NCI-H1417 treated with DMSO at 0.1 percent for 48 hours (cell line): Measurements from ENCODE around the gene SNED1.

ENCODE experiments used
- DNase-seq: peaks from one replicate; lab custom pipeline; 2025; lab: John Stamatoyannopoulos, UW

The SNED1 gene

DNA sequence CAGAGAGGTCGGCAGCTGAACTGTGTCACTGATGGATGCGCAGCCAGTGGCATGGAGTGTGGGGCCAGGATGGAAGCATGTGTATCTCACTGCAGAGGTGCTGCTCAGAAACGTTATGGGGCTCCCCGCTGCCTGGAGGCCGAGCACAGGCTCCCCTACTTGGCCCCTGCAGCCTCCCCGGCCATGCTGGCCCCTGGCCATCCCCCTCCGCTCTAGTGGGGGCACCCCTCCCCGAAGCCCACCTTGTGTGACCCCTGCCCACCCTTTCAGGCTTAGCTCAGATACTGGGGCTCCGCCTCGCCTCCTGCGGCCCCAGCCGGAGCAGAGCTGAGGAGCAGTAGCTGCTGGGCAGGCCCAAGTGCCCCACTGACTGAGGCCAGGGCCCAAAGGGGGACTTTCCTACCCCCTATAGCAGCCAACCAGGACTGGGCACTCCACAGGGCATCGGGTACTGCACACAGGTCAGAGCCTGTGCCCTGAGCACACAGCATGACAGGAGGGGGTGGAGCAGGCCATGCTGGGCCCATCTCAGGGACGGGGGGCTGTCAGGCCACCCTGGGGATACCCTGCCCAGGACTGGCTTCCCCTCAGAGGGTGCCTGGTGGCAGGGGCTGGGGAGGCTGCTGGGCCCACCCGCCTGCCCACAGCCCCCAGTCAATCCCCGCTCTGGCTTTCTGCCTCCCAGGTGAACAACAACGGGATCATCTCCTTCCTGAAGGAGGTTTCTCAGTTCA is 31.3 kb downstream of the SNED1 start:
- DNase-seq: no peak

DNA sequence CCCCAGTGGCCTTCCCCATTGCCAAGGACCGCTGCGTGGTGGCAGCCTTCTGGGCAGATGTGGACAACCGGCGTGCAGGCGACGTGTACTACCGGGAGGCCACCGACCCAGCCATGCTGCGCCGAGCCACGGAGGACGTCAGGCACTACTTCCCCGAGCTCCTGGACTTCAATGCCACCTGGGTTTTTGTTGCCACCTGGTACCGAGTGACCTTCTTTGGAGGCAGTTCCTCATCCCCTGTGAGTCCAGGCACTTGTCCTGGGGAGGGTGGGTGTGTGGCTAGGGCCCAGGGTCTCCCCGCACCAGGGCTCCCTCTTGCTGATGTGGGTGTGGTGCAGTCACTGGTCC is 31.9 kb downstream of the SNED1 start:
- DNase-seq: no peak

DNA sequence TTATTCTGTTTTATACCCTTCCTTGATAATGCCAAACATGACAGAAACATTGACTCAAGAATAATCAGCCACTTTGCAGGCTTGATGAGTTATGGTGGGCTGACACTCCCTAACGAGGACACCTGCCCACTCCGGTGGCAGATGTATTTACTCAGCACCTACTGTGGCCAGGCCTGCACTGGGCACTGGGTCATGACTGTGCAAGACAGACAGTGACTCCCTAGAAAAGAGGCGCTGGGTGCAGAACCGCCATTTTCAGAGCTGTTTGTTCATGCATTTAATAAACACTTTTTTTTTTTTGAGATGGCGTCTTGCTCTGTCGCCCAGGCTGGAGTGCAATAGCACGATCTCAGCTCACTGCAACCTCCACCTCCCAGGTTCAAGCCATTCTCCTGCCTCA is 32.5 kb downstream of the SNED1 start:
- DNase-seq: no peak

DNA sequence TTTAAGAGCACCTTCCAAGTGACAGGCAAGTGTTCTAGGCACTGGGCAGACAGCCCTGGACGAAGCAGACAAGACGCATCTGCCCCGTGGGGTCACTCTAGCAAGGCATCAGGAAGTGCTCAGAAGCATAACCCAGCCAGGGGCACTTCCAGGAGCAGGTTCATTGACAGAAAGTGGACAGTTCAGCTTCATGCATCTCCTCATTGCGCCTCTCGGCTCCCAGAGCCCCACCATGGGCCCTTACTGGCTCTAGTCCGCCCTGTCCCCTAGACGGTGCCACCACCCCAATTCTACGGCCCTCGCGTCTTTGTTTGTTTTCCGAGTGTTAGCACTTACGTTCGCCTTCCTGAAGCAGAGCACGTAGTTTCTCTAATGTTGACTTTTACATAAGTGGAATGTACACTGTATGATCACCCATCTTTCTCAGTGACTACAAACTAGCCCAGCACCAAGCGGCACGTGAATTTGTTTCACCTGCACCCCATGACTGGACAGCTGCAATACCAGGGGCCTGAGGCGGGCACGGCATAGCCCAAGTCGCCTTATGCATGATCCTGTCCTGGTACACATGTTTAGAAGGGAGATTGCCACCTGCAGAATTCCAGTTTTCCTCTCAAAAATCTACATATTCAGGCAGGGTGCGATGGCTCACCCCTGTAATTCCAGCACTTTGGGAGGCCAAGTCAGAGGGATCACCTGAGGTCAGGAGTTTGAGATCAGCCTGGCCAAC is 33.2 kb downstream of the SNED1 start:
- no peak for DNase-seq

DNA sequence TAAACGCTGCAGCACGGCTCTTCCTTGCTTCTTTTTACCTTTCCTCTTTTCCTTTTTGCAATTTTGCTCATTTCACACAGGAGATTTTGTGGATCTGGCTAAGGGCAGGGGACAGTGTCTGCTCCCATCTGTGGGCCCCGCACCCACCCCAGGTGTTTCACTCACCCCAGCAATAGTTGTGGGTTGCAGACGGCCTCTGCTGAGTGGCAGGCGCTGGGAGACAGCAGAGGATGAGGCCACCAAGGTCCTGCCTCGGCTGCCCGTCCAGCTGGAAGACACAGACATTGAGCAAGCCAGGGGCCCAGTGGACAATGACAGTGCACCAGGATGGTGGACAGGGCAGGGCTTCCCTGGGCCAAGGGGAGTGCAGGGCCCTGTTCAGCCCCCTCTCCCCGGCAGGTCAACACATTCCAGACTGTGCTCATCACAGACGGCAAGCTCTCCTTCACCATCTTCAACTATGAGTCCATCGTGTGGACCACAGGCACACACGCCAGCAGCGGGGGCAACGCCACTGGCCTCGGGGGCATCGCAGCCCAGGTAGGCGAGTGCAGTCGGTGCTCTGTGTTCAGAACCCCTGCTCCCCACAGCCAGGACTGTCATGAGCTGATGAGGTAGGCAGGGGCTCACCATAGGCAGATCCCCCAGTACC is 35.0 kb downstream of the SNED1 start:
- DNase-seq: no peak

DNA sequence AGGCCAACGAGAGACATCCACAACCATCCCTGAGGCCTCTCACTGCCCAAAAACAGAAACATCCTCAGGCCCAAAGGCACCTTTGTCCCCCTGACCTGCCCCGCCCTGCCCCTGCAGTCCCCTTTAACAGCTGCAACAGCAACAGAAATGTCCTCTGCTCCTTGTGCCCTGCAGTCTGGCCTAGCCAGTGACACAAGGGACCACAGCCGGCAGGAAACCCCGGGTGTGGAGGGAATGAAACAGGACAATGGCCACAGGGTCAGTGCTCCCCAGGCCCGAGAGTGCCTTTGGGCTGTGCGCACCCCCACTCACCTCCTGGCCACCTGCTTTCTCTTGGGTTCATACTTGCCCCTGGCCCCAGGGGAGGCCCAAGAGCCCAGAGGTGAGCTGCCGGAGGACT is 35.6 kb downstream of the SNED1 start:
- DNase-seq: no peak

DNA sequence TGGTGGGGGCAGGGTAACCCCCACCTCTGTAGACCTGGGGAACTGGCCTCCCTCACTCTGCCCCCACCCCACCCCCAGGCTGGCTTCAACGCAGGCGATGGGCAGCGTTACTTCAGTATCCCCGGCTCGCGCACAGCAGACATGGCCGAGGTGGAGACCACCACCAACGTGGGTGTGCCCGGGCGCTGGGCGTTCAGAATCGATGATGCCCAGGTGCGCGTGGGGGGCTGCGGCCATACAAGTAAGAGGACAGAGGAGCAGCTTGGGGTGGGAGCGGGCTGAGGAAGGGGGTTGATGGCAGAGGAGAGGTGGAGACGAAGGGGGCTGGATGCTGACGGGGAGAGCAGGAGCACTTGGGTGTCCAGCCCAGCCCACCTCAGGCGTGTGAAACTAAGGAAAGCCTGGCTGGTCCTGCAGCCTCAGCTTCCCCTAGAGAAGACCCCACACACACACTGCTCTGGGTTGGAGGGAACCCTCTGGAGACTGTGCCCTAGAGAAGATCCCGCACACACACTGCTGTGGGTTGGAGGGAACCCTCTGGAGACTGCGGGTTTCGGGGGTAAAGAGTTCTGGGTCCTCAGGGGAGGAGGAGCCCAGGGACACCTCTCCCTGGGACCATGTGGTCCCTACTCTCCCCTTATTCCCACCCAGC is 36.2 kb downstream of the SNED1 start:
- DNase-seq: no peak

DNA sequence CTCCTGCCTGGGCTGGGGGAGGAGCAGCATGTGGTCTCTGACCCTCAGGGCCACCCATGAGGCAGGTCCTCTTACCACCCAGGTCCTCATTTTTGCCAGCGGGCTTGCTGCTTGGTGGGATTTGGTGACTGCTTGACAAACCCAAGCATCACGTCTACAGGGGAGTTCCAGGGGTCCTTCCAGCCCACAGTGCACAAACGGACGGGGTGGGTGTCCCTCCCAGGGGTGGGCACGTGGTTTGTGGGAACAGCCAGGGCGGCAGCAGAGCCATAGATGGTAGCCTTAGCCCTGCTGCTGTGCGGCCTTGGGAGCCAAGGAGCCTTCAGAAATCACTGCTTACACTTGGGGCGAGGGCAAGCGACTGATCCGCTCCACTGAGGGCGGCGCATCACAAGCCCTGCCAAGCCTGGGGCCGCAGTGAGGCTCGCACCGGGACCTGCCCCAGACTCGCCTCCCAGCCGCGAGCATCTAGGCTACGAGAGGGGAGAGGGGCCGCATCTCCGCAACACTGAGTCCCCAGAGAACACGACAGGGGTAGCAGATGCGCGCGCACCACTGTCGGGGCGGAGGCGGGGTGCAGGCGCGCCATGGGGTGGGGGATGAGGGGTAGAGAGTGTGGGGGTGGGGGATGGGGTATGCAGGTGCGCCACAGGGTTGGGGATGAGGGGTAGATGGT is 36.9 kb downstream of the SNED1 start:
- no peak for DNase-seq

DNA sequence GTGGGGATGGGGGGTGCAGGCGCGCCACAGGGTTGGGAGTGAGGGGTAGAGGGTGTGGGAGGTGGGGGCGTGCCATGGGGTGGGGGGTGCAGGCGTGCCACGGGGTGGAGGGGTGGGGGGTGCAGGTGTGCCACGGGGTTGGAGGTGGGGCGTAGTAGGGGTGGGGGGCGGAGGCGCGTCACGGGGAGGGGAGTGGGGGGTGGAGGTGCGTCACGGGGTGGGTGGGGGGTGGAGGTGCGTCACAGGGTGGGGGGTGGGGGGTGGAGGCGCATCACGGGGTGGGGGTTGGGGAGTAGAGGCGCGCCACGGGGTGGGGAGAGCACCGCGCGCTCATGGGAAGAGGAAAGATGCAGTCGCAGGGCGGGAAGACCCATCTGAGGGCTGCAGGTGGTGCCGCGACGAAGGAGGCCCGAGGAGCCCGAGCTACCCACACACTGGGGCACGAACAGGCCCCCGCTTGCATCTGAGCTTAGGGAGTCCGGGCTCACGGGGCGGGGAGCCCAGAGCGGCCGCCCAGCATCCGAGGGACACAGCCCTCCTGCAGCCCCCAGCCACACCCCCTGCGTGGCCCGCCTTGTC is 37.5 kb downstream of the SNED1 start:
- DNase-seq: no peak

DNA sequence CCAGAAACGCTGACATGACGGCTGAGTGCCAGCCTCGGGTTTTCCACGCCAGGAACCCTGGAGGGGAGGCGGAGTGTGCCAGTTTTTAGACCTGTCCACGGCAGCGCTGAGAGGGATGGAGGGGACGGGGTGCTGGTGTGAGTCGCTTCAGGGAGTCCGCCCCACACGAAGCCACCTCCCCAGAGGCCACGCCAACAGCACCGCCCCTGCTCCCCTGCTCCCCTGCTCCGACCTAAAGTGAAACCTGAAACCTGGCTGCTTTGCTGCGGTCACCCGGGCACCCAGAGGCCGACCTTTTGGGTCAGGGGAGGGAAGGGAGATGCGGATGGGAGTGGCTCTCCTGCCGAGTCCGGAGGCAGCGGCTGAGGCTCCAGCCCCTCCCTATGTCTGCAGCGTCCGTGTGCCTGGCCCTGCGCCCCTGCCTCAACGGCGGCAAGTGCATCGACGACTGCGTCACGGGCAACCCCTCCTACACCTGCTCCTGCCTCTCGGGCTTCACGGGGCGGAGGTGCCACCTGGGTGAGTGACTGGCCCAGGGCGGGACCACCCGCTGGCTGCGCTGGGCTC is 38.1 kb downstream of the SNED1 start:
- no peak for DNase-seq

DNA sequence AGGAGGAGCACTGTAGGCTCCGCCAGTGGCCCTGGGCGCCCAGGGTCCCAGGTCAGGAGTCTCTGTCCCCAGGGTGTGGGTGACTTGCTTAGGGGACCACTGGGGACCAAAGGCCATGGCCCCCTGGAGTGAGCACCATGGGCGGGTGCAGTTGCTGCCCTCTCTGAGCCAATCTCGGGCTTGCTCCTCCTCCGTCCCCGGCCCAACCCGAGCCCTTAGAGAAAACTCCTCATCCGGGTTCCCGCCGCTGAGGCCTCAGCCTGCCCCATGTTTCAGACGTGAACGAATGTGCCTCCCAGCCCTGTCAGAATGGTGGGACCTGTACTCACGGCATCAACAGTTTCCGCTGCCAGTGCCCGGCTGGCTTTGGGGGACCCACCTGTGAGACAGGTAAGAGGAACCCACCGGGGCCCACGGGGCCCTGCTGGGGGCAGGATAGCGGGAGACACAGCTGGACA is 38.6 kb downstream of the SNED1 start:
- DNase-seq: no peak

DNA sequence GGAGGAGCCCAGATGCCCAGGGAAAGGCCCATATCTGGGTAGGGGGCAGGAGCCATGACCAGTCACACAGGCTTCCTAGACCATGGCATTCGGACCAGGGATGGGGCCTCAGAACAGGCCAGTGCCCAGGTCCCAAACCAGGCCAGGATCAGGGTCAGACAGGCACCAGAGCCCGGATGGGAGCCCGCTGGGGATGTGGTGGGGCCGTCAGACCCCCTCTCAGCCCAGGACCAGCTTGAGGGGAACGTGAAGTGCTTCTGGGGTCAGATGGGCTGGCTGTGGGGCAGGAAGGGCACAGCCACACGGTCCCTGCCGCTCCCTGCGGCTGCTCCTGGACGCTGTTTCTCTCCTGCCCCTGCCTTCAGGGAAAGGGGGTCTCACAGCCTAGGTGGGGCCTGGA is 39.1 kb downstream of the SNED1 start:
- DNase-seq: no peak

DNA sequence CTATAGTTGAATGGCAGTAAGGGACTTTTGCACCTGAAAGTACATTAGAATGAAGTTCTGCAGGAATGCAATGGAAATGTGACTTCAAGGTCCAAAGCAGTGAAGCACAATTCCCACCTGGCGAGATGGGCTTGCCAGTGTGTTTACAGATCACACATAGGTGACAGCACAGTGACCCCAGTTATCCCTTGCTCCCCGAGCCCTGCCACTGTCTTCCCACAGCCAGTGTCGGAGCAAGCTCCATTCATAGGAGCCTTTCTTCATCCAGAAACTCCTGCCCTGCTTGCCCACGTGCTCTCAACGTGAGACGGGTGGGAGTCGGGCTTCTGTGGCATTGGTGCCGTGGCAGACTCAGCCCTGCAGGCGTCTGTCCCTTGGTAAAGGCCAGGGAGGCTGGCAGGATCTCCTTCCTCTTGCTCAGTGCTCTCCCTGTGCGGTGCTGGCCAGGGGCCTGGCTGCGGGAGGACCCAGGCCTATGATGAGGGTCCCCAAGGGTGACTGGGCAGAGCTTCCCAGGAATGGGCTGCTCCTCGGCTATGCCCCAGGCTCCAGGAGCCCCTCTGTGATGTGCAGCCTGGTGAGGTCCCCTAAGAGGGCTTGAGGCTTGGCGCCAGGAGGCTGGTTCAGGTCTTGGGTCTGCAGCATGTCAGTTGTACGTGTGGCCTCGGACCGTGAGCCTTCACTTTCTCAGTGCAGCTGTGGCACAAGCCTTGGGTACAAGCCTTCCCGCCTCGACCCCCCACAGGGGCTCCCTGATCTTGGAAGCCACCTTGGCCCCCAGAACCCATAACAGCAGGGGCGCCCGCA is 40.2 kb downstream of the SNED1 start:
- no peak for DNase-seq

DNA sequence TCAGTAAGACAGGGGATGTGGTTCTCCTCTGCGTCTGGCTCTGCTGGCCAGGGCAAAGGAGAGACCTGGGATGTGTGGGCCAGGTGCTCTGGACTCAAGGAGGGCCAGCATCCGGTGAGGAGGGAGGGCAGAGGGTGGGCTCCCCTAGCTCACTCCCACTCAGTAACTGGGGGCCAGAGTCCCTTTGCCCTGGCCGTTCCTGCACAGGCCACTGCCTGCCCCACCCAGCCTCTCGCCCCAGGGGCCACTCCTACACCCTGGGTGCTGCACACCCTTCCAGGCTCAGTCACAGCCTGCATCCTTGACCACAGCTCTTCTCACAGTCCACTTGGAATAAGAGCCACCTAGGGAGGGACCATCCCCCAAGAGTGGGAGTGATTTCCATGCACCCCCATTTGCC is 41.0 kb downstream of the SNED1 start:
- no peak for DNase-seq

DNA sequence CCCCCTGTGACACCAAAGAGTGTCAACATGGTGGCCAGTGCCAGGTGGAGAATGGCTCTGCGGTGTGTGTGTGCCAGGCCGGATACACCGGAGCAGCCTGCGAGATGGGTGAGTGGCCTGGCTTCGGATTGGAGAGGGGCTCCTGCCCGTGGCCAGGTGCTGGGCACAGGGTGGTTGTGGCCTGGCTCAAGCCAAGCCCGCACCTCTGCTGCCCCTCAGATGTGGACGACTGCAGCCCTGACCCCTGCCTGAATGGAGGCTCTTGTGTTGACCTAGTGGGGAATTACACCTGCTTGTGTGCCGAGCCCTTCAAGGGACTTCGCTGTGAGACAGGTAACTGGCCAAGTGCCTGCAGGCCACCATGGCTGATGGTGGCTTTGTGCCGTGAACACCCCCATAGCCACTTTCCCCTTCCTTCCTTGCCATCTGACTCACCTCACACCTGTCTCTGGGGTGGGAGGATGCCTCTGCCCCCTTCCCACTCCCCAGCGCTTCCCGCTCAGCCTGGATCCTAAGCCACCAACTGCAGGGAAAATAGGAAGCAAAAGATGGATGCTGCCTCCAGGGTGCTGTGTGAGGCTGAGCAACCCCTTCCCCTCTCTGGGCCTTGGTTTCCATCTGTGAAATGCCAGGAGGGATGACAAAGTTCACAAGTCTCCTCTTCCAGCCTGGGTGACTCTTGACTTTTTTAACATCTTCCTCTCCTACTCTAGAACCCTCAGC is 41.8 kb downstream of the SNED1 start:
- DNase-seq: no peak

DNA sequence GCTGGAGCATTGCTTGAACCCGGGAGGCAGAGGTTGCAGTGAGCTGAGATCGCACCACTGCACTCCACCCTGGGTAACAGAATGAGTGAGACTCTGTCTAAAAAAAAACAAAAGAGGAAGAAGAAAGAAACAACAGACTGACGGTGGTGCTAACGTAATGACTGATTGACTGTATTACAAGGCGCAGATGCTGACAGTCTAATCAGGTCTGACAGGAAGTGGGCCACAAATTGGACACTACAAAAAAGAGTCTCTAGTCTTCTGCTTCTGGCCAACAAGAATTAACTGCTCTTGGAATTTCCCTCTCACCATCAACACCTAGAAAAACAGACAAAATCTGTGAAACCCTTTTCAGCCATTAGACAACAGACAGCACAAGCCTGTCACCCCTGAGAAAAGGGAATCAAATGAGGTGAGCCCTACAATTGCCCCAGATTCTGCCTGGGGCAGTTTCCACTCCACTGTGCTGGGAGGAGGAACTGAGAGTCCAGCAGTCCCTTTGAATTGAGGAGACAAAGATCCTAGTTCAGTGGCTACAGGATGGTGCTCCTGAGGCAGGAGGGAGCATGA is 43.3 kb downstream of the SNED1 start:
- DNase-seq: no peak

DNA sequence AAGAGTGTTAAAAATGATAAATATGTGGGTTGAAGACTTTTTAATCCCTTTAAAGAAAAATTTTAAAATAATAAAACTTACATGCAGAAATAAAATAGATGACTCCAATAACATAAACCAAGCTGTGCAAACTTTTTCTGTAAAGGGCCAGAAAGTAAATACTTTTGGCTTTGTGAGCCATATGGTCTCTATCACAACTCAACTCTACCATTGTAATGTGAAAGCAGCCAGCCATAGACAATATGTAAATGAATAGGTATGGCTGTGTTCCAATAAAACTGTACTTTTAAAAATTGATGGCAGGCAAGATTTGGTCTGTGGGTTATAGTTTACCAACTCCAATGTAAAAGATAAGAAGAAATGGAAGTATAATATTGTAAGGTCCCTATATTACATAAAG is 45.2 kb downstream of the SNED1 start:
- no peak for DNase-seq

DNA sequence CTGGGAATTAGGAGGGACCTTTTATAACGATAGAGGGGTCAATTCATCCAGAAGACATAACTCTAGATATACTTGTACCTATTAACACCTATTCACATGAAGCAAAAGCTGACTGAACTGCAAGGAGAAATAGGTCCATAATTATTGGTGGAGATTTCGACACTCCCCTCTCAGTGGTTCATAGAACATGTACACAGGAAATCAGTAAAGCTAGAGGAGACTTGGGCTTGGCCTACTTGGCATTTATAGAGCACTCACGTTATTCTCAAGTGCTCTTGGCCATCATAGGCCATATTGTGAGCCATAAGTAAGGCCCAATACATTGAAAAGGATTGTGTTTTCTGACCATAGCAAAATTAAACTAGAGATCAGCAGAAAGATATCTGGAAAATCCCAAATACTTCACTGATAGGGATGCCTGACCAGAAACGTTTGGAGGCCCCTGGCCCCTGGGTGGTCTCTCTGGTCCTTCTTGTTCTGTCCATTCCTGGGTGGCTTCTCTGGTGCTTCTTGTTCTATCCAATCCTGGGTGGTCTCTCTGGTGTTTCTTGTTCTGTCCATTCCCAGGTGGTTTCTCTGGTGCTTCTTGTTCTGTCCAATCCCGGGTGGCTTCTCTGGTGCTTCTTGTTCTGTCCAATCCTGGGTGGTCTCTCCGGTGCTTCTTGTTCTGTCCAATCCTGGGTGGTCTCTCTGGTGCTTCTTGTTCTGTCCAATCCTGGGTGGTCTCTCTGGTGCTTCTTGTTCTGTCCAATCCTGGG is 49.0 kb downstream of the SNED1 start:
- DNase-seq: no peak
